Amniotic stem cell (primary cell): Measurements from ENCODE around the gene PGM2.
"Not testable (repeated sequence)": the region's sequence is repeated elsewhere in the genome, so short reads cannot be mapped to it uniquely, and the experiment has no call there.

Source experiments
- DNase-seq: peaks from one replicate; lab custom pipeline; 2025; lab: John Stamatoyannopoulos, UW

The PGM2 gene

DNA sequence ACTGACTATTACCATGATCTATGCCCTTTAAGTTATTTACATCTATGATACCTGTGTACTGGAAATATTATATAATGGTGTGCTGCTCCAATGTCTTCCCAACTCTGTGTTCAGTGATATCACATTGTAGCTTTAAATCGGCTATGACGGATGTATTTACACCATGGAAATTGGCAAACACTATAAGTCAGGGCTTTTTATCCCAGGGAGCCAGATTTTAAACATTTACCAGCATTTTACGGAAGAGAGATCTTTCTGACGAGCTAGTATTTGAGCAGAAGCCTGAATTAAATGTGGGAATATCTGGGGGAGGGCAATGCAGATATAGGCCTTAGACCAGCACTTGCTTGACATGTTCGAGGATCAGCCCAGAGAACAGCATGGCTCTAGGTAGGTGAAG is 7.7 kb upstream of the PGM2 start:
- no peak for DNase-seq

DNA sequence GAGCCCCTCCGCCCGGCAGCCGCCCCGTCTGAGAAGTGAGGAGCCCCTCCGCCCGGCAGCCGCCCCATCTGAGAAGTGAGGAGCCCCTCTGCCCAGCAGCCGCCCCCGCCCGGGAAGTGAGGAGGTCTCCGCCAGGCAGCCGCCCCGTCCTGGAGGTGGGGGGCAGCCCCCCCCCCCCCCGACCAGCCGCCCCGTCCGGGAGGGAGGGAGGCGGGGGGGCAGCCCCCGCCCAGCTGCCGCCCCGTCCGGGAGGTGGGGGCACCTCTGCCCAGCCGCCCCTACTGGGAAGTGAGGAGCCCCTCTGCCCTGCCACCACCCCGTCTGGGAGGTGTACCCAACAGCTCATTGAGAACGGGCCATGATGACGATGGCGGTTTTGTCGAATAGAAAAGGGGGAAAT is 6.0 kb upstream of the PGM2 start:
- not testable (repeated sequence) for DNase-seq

DNA sequence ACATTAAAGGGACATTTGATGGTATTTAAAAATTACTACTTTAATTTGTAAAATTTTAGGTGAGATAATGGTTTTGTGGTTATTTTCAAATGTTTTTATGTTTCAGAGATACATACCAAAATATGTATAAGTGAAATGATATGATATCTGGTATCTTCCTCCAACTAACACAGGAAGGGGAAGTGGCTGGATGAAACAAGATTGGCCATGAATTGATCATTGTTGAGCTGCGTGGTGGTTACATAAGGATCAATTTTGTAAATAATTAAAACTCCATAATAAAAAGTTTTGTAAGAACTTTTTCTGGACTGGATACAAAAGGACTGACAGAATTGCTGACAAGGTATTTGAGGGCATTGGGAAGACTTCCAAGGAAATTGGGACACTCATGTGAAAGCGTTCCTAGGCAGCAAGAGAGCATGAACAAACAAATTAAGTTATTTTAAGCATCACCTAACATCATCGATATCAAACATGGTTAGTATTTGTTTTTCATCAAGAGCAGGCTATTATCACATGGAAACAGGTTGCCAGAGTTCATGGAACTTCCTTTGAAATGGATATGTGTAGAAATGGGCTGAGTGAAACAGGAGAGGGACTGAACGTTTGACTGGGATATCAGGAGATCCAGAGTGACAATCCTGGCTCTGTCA is 4.4 kb upstream of the PGM2 start:
- DNase-seq = no peak

DNA sequence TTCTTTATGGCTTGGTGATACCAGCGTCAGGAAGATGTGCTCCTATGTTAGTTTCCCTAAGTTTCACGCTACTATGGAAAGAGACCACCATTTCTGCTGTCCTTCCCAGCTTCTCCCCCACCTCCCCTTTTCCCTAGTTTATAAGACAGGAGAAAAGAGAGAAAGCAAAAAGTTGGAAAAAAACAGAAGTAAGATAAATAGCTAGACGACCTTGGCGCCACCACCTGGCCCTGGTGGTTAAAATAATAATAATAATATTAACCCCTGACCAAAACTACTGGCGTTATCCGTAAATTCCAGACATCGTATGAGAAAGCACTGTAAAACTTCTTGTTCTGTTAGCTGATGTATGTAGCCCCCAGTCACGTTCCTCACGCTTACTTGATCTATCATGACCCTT is 985 bp upstream of the PGM2 start:
- DNase-seq = not testable (repeated sequence)

DNA sequence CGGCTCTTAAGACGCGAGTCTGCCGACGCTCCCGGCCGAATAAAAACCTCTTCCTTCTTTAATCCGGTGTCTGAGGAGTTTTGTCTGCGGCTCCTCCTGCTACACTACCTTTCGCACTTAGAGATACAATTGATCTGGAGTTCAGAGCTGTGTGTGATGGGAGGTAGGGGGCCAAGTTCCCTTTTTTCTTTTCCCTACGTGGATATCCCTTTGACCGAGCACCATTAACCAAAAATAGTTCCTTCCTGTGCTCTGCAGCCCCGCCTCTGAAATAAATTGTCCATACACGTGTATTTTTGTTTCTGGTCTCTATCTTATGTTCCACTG is 555 bp upstream of the PGM2 start:
- DNase-seq = no peak

DNA sequence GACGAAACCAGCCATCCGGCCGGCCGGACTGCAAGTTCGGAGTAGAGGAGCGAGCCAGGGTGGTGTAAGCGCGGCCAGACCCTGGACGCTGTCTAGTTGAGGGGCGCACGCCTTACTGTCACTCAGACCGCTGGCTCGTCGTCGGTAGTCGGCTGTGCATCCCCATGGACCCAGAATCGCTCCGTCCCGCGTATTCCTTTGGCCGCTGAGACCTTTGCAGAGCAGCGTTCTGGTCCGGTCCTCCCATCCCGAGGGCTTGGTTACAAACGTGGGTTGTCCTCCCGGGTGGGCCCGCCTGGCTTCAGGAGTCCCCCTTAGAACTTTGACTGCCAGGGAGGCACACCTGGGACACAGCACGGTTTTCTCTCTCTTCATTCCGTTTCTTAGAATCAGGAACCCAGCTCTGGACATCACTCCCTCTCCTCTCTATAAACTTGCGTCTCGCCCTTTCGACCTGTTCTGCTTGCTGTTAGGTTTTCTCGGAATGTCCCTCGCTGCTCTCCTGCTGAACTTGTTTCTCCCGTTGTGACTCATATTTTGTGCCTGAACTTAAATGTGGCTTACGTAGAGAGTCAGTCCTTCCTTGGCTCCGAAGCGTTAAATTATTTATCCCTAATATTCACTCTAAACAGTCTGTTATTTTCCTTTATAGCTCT is 672 bp downstream of the PGM2 start:
- DNase-seq = no peak

DNA sequence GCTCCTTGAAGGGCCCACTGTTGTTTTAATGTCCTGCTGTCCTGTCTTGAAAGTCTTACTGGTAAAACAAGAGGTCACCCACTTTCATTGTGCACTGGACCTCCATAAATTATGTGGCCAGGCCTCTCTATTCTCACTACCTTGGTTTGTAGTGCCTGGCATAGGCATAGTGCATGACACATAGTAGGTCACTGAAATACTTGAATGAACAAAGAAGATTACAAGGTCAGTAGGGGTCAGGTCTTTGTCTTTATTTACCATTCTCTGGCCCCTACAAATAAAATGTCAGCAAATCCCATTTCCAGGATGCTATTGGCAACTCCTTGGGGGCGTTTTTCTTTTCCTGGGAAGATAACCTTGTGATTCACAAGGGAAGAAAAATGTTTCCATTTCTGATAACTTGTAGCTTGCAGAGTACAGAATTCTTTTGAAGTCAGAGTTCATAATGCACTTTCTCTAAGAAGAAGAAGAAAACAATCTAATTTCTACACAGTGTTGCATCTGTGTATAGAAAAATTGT is 1.4 kb downstream of the PGM2 start:
- no peak for DNase-seq

DNA sequence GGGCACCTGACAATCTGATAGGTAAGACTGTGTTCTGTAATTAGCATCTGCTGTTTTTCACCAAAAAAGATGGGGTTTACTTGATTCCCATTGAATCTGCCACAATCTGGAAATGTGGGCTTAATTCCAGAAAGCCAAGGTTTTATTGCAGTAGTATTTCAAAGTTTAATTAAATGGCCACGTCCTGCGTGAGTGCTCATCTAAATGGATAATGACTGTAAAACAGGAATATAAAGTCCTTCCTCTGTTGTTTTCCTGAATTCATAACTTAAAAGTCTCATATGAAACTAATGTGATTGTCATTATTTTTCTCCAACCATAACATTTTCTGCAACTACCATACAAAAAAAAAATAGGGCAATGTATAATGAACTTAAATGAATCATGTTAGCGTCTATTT is 2.4 kb downstream of the PGM2 start:
- DNase-seq = no peak

DNA sequence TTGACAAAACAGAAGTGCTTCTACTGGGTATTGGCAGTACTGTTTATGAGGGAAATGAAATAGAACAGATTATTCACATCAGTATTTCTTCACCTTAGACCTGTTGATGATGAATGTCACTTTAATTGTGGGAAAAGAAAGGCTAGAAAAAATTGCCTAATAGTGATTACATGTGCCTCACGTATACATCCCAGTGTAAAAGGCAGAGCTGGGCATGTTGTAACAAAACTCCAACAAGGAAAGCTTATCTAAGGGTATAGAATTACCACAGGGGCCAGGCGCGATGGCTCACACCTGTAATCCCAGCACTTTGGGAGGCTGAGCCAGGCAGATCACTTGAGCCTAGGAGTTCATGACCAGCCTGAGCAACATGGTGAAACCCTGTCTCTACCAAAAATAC is 4.2 kb downstream of the PGM2 start:
- no peak for DNase-seq

DNA sequence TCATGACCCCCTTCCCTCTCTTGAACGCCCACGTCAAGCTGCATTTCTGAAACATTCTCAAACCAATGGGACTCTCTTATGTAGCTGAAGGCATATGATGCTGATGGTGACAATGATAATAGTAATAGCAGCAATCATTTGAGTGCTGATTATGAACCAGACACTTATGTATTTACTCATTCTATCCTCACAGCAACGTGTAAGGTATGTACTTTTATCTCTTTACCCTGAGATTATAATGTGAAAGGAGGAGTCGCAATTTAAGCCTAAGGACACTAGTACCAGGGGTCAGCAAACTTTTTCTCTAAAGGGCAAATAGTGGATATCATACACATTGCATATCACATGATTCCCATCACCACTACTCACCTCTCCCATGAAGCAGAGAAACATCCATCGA is 8.5 kb downstream of the PGM2 start:
- no peak for DNase-seq

DNA sequence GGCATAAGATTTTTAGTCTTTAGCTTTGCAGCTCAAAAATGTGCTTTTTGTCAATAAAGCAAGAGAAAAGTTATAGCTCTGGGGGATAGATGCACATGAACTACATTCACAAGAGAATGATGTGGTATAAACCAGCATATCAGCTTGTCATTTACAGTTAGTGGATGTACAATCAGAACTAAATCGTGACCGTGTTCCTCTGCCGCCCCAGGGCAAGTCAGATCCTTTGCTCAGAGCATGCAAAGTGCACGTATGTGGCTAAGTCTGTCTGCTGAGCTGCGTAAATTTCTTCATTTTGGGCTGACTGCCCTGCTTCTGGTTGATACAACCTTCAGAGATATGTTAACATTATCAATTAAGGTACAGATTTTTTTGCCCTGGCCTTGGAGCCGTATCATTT is 9.3 kb downstream of the PGM2 start:
- no peak for DNase-seq

DNA sequence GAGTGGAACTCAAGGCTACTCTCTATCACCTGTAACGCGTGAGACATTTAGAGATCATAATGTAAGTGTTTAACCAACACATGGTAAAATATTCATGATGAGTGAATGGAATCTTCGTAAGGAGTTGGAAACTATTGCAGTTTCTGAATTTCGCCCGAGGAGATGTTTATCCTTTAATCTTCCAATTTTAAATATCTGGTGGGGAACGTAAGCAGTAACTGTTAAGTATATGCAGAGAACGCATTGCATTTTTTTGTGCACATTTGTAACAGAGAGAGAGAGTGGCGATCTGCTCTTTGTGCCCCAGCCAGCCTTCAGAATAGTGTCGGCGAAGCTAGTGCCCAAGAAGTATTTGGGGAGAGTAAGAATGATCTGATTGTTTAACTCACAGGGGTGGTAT is 9.8 kb downstream of the PGM2 start:
- no peak for DNase-seq

DNA sequence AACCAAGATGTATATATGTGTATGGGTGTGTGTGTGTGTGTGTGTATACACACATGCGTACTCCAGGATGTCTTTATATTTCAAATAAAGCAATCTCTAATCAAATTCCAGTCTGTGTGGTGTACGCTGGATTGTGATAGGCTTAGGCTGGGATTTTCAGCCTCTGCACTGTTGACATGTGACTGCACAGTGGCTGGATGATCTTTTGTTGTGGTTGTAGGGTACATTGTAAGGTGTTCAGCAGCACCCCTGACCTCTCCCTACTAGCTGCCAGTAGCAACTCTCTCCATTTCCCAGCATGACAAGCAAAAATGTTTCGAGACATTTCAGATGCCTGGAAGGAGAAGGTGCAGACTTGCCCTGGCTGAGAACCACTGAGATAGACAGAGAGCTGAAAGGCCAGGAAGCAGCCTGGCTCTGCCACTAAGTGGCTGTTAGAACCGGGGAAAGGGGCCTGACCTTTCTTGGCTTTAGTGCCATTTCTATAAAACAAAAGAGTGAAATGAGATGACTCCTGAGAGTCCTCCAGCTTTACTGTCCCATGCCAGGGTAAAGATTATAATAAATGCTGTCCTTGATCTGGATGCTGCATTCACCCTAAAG is 10.5 kb downstream of the PGM2 start:
- DNase-seq = no peak

DNA sequence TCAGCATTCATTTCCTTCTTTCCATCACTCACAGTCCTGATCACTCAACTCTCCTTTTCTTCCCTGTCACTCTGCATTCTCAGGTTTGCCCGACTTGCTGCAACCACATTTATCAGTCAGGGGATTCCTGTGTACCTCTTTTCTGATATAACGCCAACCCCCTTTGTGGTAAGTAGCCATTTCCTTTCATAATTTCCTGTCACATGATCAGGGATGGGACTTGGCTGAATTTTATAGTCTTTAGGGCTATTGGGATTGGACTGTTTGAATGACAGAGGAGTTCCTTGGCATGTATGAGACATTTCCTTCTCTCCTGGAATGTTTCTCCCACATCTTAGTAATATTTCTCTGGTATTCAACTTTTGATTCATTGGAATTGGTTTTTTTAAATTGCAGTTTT is 11.0 kb downstream of the PGM2 start:
- DNase-seq = no peak

DNA sequence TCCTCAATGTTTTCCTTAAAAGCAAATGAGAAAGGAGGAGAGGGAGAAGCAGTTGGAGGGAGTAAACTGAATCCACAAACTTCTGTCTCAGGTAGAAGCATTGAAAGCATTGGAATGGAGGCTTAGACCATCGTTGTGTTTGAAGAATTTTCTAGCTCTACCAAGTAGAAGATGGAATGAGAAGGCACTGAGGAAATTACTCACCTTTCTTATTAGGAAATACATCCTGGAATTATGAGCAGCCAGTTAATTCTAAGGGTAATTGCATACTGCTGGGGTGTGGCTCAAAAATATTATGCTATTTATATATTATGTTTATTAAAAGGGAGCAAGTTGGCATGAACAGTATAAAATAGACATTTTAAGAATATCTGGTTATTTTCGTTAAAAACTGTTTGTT is 12.9 kb downstream of the PGM2 start:
- no peak for DNase-seq

DNA sequence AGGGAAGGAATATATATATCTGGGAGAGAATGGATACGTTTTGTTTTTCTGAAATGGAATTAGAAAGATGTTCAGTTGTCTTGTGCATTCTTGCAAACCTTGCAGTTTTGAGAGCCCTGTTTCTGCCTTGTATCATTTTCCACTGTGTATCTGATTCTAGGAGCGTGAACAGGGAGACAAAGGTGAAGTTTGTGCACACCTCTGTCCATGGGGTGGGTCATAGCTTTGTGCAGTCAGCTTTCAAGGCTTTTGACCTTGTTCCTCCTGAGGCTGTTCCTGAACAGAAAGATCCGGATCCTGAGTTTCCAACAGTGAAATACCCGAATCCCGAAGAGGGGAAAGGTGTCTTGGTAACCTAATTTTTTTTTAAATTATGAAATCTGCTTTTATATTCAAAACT is 17.7 kb downstream of the PGM2 start:
- DNase-seq = no peak

DNA sequence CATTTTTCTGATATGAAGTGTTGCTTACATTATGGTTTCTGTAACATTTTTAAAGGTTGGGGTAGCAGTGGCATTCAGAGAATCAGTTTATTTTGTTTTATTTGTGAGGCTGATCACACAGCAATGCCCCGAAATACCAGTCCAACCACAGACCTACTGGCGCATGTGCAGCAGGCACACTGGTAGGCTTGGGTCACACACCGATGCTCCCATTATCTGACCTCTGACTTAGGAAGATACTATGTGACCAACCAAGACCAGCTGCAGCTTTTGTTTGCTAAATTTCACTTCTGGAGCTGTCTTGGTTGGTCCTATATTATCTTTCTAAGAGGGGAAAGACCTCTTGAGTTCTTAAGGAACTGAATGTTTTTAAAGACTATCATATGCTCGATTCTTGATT is 18.7 kb downstream of the PGM2 start:
- DNase-seq = no peak

DNA sequence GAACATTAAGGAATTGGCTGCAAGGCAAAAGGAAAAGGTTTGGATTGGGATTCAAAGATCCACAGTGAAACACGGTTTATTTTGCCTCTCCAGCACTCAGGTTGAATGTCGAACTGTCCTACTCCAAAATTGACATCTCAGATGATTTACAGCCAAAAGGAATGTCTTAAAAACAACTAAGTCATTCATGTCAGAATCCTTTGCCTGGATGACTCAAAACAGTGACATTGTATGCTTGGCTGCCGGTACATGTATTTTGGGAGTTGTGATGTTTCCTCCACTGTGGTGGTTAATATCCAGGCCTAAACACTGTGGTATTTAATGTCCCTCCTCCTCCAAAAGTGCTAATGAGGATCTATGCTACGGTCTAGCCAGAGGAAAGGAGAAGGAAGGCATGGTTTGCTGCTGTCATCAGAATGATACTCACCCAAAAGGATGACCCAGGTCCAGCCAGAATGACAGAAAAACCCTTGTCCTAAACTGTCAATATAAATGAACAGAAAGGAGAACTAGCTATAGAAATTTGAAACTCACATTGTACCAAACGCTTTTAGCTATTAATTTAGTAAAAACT is 20.9 kb downstream of the PGM2 start:
- no peak for DNase-seq

DNA sequence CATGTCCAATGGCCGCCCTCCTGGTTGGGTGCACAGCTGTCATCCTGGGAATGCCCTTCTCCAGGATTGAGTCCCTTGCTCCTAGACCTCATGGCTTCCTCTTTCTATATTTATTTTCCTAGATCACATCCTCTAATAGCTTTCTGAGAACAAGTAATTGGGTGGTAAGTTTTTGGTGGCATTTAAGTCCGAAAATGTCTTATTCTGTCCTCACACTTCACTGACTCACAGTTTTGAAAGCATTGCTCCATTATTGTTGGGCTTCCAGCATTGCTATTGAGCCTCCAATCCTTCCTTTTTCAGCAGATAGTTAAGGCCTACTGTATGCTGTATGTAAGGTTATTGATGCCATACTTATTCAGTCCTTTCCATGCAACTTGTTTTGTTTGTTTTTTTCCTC is 25.9 kb downstream of the PGM2 start:
- DNase-seq = no peak

DNA sequence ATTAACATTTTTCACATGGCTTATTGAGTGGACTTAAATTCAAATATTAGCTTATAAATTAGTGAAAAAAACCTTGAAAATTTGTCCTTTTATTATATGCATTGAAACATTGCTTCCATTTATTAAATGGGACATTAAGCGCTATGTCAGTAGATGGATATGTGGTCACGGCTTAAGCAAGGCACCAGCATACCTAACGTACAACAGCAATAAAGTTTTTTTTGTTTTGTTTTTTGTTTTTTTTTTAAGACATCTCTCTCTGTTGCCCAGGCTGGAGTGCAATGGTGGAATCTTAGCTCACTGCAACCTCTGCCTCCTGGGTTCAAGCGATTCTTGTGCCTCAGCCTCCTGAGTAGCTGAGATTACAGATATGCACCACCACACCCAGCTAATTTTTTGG is 31.6 kb downstream of the PGM2 start:
- no peak for DNase-seq

DNA sequence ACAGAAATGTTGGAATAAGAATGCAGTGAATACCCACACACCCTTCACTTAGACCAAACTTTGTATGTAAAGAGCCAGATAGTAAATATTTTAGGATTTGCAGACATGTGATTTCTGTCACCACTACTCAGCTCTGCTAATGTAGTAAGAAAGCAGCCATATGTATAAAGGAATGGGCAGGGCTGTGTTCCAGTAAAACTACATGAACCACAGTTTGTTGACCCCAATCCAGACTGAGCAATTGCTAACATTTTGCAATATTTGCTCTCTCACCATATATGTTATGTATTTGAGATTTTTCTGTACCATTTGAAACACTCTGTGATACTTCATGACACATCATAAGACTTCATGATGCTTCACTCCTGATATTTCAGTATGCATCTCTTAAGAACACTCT is 32.4 kb downstream of the PGM2 start:
- DNase-seq = no peak

DNA sequence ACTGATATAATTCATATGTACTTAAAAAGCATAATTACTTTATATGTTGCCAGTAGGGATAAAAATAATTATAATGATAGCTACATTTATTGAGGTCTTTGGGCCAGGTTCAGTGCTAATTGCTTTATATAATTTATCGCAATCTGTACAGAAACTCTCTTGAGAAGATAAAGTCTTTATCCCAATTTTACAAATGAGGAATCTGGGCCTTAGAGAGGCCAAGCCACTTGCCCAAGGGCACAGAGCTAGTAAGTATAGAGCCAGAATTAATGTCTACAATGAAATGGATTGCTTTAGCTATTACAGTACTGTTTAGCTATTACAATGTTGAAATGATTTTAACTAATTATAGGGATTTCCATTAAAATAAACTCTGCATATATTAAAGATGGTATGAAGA is 33.8 kb downstream of the PGM2 start:
- no peak for DNase-seq

DNA sequence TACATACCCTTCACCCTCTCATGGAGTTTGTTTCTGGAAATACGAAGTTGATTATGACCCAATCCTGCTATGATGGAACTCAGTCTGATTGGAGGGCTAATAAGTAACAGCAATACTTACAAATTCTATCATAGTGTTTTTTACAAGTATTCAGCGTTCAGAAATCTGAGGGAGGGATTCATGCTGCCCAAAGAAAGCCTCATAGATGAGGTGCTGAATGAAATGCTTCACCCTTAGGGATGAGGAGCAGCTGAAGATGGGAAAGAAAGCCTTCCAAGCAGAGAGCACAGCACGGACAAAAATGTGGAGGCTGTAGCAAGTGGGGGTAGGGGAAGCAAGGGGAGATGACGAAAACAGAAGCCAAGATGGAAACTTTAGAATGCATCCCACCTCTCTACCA is 36.5 kb downstream of the PGM2 start:
- DNase-seq = no peak

DNA sequence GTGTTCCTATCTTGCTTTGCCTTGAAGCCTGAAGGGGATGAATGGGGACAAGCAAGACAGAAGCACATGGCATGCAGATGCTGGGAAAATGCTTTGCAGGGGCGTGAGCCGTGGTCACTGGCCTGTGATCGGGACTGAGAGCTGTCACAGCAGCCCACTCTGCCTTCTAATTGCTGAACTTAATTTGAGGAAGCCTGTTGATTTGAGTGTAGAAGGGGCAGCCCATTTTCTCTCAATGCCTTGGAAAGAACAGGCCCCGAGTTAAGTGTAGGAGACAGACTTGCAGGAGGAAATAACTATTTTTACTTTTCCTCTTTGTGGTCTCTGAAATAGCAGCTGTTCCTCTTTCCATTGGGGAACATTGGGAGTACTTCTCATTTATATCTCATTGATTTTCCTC is 38.3 kb downstream of the PGM2 start:
- no peak for DNase-seq
